Activated CD4-positive, alpha-beta memory T cell treated with anti-CD3 and anti-CD28 coated beads for 36 hours (primary cell): Measurements from ENCODE around the gene UBXN10. TPM values are rescaled to one million over a fixed set of nuclear protein-coding genes. Genes with fewer than 3 reads are reported as not detected.
A peak's percentile ranks its signal among the peaks of the same experiment; 100 is the strongest.

Source experiments
- CTCF ChIA-PET: fragments of 350-600 bp; sonication (Branson Sonifier 250); formaldehyde crosslinking; loops from one replicate; lab custom pipeline; 2021; ENCODE audit warnings: antibody characterized with exemption, inconsistent platforms; lab: Charles Lee
- POLR2A ChIA-PET: fragments of 350-600 bp; sonication (Branson Sonifier 250); formaldehyde crosslinking; loops from one replicate; lab custom pipeline; 2021; ENCODE audit warnings: antibody characterized with exemption; lab: Charles Lee
- DNase-seq: peaks from one replicate; pipeline ENCODE4 v3.0.0-alpha.2; 2020
- H3K27ac Mint-ChIP-seq: one replicate; pipeline ENCODE4 v1.8.0; 2021; ENCODE audit warnings: mixed read lengths
- H3K27me3 Mint-ChIP-seq: one replicate; pipeline ENCODE4 v1.8.0; 2021; ENCODE audit warnings: mixed read lengths
- H3K36me3 Mint-ChIP-seq: one replicate; pipeline ENCODE4 v1.8.0; 2021; ENCODE audit warnings: mixed read lengths
- H3K4me1 Mint-ChIP-seq: one replicate; pipeline ENCODE4 v1.8.0; 2021; ENCODE audit warnings: low read depth, mixed read lengths
- H3K4me3 Mint-ChIP-seq: one replicate; pipeline ENCODE4 v1.8.0; 2021; ENCODE audit warnings: mild to moderate bottlenecking, mixed read lengths
- H3K9me3 Mint-ChIP-seq: one replicate; pipeline ENCODE4 v1.8.0; 2021; ENCODE audit warnings: mixed read lengths
- intact Hi-C: fragments of 100-400 bp; cut with micrococcal nuclease; formaldehyde crosslinking; loops from one replicate; pipeline ENCODE4 v1.15.1; 2023
- total RNA-seq, 2 experiments: library from RNA; stranded (reverse); gene quantifications; one replicate each; pipeline ENCODE4 v1.2.3, GENCODE V29; 2021

Gene UBXN10
- total RNA-seq, 2 experiments from 2014 or later, result 0.53 to 0.55 TPM

DNA sequence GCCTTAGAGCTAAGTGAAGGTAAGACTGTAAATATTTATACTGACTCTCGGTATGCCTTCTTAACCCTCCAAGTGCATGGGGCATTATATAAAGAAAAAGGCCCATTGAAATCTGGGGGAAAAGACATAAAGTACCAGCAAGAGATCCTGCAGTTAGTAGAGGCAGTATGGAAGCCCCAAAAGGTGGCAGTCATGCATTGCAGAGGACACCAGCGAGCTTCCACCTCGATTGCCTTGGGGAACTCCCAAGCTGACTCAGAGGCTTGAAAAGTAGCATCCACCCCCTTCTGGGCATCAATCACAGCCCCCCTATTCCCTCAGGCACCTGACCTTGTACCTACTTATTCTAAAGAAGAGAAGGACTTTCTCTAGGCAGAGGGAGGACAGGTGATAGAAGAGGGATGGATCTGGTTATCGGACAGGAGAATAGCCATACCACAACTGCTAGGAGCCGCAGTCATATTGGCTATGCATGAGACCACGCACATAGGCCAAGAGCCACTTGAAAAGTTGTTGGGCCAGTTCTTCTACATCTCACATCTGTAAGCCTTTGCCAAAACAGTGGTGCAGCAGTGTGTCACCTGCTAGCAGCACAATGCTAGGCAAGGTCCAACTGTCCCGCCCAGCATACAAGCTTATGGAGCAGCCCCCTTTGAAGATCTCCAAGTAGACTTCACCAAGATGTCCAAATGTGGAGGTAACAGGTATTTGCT, 27.4 kb upstream of the UBXN10 start:
- Mint-ChIP-seq H3K27ac (no peak overlapping the region), H3K9me3 (peaks cover 53% of the 10 kb centered on the region), H3K27me3 (no peaks in the 10 kb centered on the region), H3K4me3 (no peak overlapping the region), H3K36me3 (peaks cover 6% of the 10 kb centered on the region), H3K4me1 (peaks cover 11% of the 10 kb centered on the region)
- ChIA-PET POLR2A (no interaction called here), CTCF (interaction anchor here (0.7 to 3.1 kb wide), 5 partner anchors 33 to 335 kb away, joined by 3 to 22 read pairs (median 5); no protein-coding TSS in a partner anchor)
- intact Hi-C loops, result no loop called here
- peak; percentile 49 for DNase-seq

DNA sequence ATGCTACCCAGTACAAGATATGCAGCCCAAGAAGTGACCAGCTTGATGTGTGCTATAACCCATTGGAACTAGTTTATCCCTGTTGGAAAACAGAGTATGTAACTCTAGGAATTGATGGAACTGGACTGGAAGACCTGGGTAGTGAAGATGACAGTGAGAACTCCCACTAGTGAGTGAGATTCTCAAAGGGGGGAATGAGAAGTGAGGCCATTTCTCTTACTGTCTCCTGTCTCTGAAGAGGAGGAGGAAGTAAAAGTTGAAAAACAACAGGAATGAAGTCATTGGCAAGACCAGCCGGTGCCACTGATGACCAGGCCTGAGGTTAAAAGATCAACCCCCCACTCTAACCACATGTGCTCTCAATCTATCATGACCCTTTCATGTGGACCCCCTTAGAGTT, 25.9 kb upstream of the UBXN10 start:
- Mint-ChIP-seq H3K27ac (no peak overlapping the region), H3K9me3 (peaks cover 64% of the 10 kb centered on the region), H3K27me3 (no peaks in the 10 kb centered on the region), H3K36me3 (peaks cover 8% of the 10 kb centered on the region), H3K4me3 (no peak overlapping the region), H3K4me1 (no peaks in the 10 kb centered on the region)
- DNase-seq, result no peak
- ChIA-PET CTCF (interaction anchor here (0.6 to 3.1 kb wide), 2 partner anchors 36 to 267 kb away, joined by 3 to 22 read pairs; no protein-coding TSS in a partner anchor), POLR2A (no interaction called here)
- intact Hi-C loops, result no loop called here

DNA sequence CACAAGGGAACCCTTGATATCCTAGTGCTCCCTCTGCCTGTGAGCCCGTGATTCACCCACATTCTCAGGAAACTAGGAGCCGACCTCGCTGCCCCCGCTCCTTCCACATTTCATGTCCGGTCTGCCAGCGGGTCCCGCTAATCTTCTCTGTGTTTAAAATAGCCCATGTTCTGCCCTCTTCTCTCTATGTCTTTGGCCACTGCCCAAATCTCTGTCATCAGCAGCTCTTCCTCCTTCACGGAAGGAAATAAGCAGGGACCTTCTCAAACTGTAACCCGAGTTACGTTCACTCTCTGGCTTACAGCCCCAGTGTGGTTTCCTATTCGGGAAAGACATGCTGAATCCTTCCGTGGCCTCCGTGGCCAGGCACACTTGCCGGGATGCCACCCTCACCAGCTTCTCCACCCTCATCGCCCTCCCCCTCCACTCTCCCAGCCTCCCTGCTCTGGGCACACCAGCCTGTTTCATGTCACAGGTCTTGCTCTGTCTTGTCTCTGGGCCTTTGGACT, 21.1 kb upstream of the UBXN10 start:
- no peak overlapping the region for H3K4me3 Mint-ChIP-seq
- POLR2A ChIA-PET, result no interaction called here
- no peak for DNase-seq
- CTCF ChIA-PET, result interaction anchor here (0.7 to 6.4 kb wide), 3 partner anchors 29 to 168 kb away, joined by 3 to 58 read pairs (median 4); no protein-coding TSS in a partner anchor
- intact Hi-C loops, result loop anchor here (1.0 kb wide), 1 partner anchor 31 kb away; no protein-coding TSS in a partner anchor
- H3K4me1 Mint-ChIP-seq, result no peaks in the 10 kb centered on the region
- no peak overlapping the region for H3K27ac Mint-ChIP-seq
- peaks cover 9% of the 10 kb centered on the region for H3K36me3 Mint-ChIP-seq
- peaks cover 2% of the 10 kb centered on the region for H3K27me3 Mint-ChIP-seq
- peaks cover 51% of the 10 kb centered on the region for H3K9me3 Mint-ChIP-seq

- CTCF ChIA-PET, result interaction anchor here (0.9 to 6.4 kb wide), 5 partner anchors 14 to 48 kb away, joined by 3 to 58 read pairs (median 4); no protein-coding TSS in a partner anchor
- peaks cover 44% of the 10 kb centered on the region for H3K9me3 Mint-ChIP-seq
- H3K27ac Mint-ChIP-seq, result no peak overlapping the region
- POLR2A ChIA-PET, result no interaction called here
- H3K4me1 Mint-ChIP-seq, result no peaks in the 10 kb centered on the region
- peaks cover 9% of the 10 kb centered on the region for H3K36me3 Mint-ChIP-seq
- DNase-seq, result peak; percentile 29
- no peak overlapping the region for H3K4me3 Mint-ChIP-seq
- H3K27me3 Mint-ChIP-seq, result peaks cover 2% of the 10 kb centered on the region
- intact Hi-C loops, result loop anchor here (1.0 kb wide), 1 partner anchor 30 kb away; no protein-coding TSS in a partner anchor
These were observed 20.4 kb upstream of the UBXN10 start for GRCh38 chr1:20165522-20165951.

GRCh38 chr1:20166051-20166450, 19.8 kb upstream of the UBXN10 start:
- H3K27ac Mint-ChIP-seq, result no peak overlapping the region
- DNase-seq, result no peak
- no peak overlapping the region for H3K4me3 Mint-ChIP-seq
- H3K27me3 Mint-ChIP-seq, result peaks cover 2% of the 10 kb centered on the region
- peaks cover under 1% of the 10 kb centered on the region for H3K4me1 Mint-ChIP-seq
- H3K36me3 Mint-ChIP-seq, result peaks cover 9% of the 10 kb centered on the region
- POLR2A ChIA-PET, result no interaction called here
- CTCF ChIA-PET, result interaction anchor here (0.9 to 6.4 kb wide), 4 partner anchors 13 to 28 kb away, joined by 3 to 58 read pairs (median 4); no protein-coding TSS in a partner anchor
- intact Hi-C loops, result no loop called here
- peaks cover 39% of the 10 kb centered on the region for H3K9me3 Mint-ChIP-seq

- Mint-ChIP-seq H3K4me1 (peaks cover 7% of the 10 kb centered on the region), H3K27ac (no peak overlapping the region), H3K27me3 (peaks cover 2% of the 10 kb centered on the region), H3K9me3 (peaks cover 28% of the 10 kb centered on the region), H3K36me3 (peaks cover 9% of the 10 kb centered on the region), H3K4me3 (no peak overlapping the region)
- DNase-seq, result no peak
- ChIA-PET CTCF (interaction anchor here (6.4 to 7.8 kb wide), 2 partner anchors 27 kb away, joined by 47 to 58 read pairs; no protein-coding TSS in a partner anchor), POLR2A (no interaction called here)
- intact Hi-C loops, result no loop called here
These were observed 18.8 kb upstream of the UBXN10 start for GRCh38 chr1:20167126-20167525.

- Mint-ChIP-seq H3K27me3 (peaks cover 2% of the 10 kb centered on the region), H3K4me1 (peaks cover 9% of the 10 kb centered on the region), H3K9me3 (peaks cover 13% of the 10 kb centered on the region), H3K4me3 (no peak overlapping the region), H3K27ac (no peak overlapping the region), H3K36me3 (peaks cover 4% of the 10 kb centered on the region)
- ChIA-PET POLR2A (no interaction called here), CTCF (interaction anchor here (7.8 kb wide), 1 partner anchor 25 kb away, joined by 47 read pairs; no protein-coding TSS in a partner anchor)
- no peak for DNase-seq
- intact Hi-C loops, result no loop called here
These were observed 17.1 kb upstream of the UBXN10 start for GRCh38 chr1:20168564-20169491.

DNA sequence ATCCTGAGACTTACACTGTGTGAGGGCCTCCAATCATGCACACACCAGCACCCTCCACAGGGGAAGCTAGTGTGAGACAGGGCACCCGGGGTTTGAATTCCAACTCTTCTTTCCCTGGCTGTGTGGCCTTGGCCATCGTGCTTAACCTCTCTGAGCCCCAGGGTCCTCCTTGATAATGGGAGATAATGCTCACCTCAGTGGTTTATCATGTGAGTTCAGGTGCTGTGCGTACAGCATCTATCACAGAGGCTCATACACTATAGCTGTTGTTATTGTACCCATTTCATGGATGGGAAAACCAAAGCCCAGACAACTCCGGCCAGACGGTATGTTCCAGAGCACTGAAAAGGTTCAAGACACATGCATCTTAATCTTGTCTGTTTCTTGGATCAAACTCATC, 16.0 kb upstream of the UBXN10 start:
- DNase-seq, result no peak
- ChIA-PET POLR2A (no interaction called here), CTCF (interaction anchor here (7.8 kb wide), 1 partner anchor 24 kb away, joined by 47 read pairs; no protein-coding TSS in a partner anchor)
- H3K27ac Mint-ChIP-seq, result no peak overlapping the region
- H3K27me3 Mint-ChIP-seq, result peaks cover 2% of the 10 kb centered on the region
- H3K4me3 Mint-ChIP-seq, result no peak overlapping the region
- H3K9me3 Mint-ChIP-seq, result peaks cover 4% of the 10 kb centered on the region
- peaks cover 12% of the 10 kb centered on the region for H3K4me1 Mint-ChIP-seq
- H3K36me3 Mint-ChIP-seq, result peaks cover 4% of the 10 kb centered on the region
- intact Hi-C loops, result no loop called here

DNA sequence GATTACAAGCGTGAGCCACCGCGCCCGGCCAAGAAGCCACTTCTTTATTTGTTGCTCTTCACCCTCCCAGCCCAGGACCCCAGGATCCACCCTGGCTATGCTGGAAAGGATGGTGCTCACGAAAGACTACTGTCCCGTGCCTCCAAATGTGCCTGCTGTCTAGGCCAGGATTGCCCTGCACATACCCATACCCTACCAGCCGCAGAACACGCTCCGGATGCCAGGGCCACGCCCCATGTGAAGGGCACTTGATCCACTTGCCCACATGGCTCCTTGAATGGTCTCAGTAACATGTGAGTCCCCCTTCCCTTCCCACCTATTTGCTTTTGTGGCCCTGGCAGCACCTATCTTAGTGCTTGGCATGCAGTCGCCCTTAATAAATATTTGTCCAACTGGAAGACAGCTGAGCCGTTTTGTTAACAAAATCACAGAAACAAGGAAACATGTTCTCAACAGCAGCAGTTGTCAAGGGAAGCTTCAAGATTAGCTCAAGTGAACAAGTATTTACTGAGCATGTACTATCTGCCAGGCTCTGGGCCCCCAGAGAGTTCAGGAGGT, 13.8 kb upstream of the UBXN10 start:
- Mint-ChIP-seq H3K4me1 (peaks cover 16% of the 10 kb centered on the region), H3K27ac (no peak overlapping the region), H3K27me3 (no peaks in the 10 kb centered on the region), H3K4me3 (no peak overlapping the region), H3K36me3 (no peaks in the 10 kb centered on the region), H3K9me3 (no peaks in the 10 kb centered on the region)
- DNase-seq, result no peak
- ChIA-PET CTCF (interaction anchor here (0.7 to 7.8 kb wide), 6 partner anchors 8 to 255 kb away, joined by 3 to 47 read pairs (median 4); no protein-coding TSS in a partner anchor), POLR2A (no interaction called here)
- intact Hi-C loops, result no loop called here

GRCh38 chr1:20174937-20175666, 10.8 kb upstream of the UBXN10 start:
- CTCF ChIA-PET, result interaction anchor here (0.9 to 7.8 kb wide), 3 partner anchors 19 to 38 kb away, joined by 3 to 47 read pairs (median 6); no protein-coding TSS in a partner anchor
- peaks cover 9% of the 10 kb centered on the region for H3K9me3 Mint-ChIP-seq
- H3K36me3 Mint-ChIP-seq, result no peaks in the 10 kb centered on the region
- POLR2A ChIA-PET, result no interaction called here
- H3K4me3 Mint-ChIP-seq, result no peak overlapping the region
- no peak overlapping the region for H3K27ac Mint-ChIP-seq
- no peaks in the 10 kb centered on the region for H3K27me3 Mint-ChIP-seq
- no peak for DNase-seq
- intact Hi-C loops, result no loop called here
- H3K4me1 Mint-ChIP-seq, result peaks cover 16% of the 10 kb centered on the region
